DMS 273 treated with DMSO at 0.1 percent for 48 hours (cell line): ENCODE data around the gene GALNT2.

Experiments
- DNase-seq: peaks from one replicate; lab custom pipeline; 2025; lab: John Stamatoyannopoulos, UW

The GALNT2 gene

DNA sequence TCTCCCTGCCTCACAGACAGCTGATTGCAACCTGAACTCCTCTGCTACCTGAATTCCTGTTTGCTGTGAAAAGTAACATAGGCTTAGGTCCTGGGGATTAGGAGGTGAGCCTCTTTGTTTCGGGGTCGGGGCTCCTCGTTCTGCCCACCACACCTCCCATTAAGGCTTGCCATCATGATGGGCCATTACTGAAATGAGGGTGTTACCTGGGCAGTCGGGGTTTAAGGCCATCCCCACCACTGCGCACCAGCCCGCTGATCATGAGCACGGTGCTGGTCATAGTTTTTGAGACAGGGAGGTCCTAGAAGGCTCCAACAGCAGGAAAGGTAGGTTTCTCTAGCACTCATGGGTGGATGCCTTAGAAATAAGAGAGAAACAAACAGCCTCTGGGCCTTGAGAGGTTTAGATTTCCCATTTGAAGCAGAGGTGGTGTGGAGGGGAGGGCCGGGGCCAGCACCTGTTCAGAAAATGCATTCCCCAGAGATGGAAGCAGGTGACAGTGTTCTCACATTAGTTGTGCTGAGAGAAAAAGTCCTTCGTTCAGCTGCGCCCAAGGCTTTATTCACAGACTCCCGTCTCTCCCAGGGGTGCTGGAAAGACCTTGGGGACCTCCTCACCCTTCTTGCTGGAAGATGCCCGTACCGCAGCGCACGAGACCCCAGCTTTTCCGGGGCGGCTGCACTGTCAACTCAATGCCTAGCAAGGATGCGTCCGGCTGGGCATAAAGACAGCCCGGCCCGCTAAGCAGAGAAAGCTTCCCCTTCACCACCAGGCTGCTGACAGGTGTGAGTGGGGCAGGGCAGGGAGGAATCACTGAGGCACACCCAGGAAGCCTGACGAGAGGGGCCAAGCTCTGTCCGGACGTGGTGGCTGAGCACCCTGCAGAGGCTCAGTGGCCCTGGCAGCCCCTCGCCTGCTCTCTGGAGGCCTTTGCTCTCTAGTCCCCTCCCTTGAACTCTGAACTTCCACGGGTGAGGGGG, 233.6 kb downstream of the GALNT2 start:
- no peak for DNase-seq

DNA sequence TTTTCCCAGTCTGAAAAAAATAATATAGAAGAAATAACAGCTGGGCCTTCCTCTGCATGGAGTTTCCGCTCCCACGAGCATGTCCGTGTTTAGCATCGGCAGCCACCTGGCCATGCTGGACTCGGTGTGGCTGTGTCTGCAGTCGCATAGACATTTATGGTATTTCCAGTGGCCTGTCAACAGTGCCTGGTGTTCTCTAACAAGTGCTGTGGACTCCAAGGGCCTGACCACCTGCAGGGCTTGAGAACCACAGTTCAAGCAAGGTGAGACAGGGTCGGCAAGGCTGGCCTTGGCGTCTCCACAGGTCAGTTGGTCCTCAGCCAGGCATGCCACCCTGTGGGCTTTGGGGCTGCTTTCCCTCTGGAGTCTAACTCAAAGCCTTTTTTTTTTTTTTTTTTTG, 234.3 kb downstream of the GALNT2 start:
- DNase-seq = no peak

DNA sequence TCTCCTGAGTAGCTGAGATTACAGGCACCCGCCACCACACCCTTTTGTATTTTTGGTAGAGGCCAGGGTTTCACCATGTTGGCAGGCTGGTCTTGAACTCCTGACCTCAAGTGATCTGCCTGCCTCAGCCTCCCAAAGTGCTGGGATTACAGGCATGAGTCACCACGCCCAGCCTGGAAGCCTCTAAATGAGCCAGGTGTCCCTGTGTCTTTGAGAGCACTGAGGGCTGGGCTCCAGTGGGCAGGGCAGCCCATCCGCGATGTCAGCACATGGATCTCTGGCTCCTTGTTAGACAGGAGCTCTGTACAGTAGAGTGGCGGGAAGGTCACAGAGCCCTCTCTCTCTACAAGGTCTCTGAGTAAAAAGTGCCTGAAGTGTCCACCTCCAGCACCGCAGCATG, 234.8 kb downstream of the GALNT2 start:
- DNase-seq = no peak

DNA sequence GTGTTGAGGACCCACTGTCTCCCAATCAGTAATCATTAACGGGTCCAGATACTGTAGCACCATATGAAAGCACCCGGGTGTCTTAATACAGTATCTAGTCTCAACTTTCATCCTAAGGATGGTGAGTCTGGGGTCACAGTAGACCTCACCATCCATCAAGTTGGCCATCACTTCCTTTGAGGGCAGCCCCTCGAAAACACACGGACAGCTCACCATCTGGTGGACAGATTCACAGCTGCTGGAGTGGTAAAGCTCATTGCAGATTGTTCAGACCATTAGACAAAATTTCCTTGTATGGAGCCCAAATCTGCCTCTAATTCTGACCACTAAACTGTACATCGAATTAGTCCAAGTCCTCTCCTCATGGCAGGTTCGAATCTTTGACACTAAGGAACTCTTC, 236.0 kb downstream of the GALNT2 start:
- no peak for DNase-seq

DNA sequence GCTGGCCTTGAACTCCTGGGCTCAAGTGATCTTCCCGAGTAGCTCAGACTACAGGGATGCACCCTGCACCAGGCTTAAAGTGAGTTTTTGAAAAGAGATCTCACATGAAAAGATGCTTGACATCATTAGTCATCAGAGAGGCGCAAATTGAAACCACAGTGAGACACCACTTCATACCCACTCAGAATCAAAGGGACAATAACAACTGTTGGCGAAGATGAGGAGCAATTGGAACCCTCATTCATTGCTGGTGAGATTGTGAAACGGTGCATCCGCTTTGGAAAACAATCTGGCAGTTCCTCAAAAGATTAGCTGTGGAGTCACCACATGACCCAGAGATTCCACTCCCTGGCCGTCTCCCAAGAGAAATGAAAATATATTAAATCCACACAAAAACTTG, 236.8 kb downstream of the GALNT2 start:
- DNase-seq = no peak

DNA sequence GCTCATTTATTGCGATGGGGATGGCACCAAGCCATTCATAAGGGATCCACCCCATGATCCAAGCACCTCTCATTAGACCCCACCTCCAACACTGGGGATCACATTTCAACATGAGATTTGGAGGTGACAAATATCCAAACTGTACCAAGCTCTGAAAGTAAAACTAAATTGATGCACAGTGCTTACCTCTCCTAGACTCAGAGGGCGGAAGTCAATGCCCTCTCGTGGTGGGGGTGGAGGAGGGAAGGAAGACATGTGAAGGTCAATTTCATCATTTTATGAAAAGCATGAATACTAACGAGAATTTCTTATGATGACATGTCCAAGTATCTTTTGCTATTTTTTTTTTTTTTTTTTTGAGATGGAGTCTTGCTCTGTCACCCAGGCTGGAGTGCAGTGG, 239.1 kb downstream of the GALNT2 start:
- DNase-seq = no peak

DNA sequence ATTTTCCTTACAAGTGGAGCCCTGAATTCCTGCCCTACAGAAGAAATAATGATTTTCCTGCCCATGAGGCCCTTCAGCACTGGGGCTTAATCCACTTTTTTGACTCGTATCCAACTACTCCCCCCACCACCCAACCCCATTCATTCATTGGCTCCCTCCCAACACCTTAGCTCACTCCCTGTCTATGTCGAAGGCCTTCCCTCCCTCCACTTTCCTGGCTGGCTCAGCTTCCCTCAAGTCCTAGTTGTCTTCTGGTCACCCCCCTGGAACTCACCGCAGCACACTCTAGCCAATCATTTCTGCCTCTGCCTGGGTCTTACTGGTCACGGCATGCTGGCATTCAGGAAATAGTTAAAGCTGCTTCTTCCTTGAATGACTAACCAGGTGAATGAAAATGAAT, 240.2 kb downstream of the GALNT2 start:
- DNase-seq = no peak

DNA sequence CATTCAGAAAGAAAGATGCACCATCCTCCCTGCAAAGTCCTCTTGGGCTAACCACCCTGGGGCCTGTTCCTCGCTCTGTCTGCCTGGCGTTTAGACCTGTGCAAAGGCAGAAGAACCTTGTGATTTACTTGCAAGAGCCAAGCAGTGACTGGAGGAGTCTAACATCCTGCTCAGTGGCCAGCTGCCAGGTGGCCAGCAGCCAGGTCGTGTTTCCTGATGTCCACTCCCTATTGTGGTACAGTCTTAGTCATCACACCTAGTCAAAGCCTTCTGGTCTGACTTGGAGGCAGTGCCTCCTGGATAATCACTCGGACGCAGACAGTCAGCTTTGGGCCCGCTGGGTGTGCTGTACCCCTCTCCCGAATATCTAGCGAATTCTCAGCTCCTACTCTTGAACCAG, 241.0 kb downstream of the GALNT2 start:
- no peak for DNase-seq

DNA sequence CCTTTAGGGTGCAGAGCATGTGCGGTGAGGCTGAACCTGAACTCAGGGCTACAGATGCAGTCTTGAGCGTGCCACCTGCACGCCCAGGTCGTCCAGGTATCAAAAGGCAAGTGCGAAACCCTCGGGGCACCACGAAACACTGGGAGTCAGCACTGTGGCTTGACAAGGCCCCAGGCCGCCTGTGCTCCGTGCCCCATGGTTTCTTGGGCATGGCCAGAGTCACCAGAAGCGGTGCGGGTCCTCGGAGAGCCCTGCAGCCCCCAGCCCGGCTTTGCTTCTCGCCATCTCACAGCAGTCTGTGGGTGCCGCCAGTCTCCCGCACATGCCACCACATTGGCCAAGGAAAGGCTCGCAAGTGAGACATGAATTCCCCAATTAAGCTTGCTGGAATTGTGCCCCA, 241.8 kb downstream of the GALNT2 start:
- DNase-seq = no peak

DNA sequence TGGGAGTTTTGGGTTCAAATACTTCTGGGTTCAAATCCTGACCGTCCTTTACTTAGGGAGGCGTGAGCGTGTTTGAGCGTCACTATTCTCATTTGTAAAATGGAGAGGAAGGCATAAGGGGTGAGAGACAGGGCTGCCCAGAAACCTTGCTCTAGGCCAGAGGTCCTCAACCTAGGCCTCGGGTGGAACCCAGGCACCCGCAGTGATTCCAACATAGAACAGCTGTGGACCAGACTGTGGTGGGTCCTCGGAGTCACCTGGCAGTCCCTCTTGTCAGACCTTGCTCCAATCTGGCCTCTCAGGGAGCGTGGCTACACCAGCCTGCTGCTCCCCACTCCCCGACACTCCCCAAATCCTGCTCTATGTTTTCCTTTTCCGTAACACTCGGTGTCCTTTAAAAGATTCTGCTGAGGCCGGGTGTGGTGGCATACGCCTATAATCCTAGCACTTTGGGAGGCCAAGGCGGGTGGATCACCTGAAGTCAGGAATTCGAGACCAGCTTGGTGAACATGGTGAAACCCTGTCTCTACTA, 242.7 kb downstream of the GALNT2 start:
- no peak for DNase-seq

DNA sequence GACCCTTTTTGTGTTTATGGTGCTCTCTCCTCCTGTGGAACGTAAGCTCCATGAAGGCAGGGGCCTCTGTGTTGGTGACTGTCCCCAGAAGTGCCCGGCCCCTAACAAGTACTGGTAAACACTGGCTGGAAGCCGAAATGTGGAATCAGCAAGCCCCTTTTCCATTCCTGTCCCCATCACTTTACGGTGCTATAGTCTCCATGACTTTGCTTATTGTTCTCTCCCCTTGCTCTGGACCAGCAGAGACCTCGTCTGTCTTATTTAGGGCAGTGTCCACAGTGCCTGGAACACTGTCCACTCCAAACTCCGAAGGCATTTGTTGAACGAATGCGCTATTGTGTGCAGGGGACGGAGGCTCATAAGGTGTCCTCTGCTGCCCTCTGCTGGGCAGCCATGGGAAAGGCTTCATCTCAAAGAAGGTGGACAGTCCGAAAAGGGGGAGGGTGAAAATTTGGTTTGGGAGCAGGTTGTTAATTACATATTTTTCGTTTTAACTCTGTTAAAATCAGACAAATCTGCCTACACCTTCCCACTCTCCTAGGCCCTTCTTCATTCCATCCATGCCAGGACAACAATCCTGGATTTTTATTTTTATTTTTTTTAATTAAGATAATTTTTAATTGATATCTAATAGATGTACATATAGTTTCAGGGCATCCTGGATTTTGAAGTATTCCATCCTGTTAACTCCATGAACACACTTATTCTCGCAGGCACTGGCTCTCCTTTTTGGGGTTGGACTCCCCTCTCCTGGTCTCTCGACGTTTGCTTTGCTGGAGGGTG, 243.5 kb downstream of the GALNT2 start:
- DNase-seq = peak; percentile 20

DNA sequence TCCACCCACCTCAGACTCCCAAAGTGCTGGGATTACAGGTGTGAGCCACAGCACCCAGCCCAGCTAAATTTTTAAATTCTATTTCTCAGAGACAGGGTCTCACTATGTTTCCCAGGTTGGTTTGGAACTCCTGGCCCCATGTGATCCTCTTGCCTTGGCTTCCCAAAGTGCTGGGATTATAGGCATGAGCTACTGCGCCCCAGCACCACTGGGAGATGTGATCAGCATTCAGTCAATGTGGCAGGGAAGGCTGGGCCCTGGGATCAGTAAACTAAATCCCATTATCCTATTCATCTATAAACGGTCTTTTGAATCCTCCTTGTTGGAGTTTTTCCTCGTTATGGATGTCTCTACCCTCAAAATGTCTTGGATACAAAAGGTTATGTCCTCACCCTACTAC, 245.6 kb downstream of the GALNT2 start:
- DNase-seq = no peak

DNA sequence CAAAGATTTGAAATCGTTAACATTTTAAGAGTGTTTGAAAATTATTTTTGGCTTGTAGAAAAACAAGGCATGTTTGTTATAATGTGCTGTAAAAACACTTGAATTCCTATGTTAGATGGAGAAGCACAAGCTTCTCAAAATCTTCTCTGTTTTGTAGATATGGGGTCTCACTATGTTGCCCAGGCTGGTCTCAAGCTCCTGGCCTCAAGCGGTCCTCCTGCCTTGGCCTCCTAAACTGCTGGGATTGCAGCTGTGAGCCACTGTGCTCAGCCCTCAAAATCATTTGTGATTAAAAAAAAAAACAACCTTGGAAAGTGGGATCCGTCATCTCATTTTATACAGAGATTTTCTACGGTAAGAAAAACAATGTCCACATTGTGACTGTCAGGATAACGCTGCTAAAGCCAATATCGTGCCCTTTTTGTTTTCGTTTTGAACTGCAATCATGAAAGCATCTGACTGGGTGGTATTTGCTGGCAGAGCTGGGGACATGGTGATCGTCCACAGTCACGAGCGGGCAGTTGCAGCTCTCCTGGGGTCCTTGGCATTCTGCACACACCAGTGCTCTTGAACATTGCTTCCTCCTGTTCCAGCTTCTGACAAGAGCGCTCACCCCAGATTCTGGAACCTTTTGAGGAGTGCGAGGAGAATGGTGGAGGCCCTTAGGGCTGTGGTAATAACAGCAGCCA, 246.6 kb downstream of the GALNT2 start:
- DNase-seq = no peak

DNA sequence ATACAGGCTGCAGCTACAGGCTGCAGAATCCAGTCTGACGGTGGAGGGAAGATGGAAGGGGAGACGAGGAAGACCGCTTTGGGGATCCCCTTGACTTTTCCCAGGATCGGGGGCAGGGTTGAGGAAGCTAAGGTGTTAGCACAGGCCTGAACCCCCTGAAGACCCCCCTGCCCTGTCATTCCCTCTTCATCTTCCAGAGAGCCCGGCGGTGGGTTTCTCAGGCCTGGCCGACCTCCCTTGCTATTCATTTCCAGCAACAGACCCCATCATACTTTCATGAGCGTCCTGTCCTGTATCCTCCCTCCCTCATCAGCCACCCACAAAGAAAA, 247.1 kb downstream of the GALNT2 start:
- no peak for DNase-seq

DNA sequence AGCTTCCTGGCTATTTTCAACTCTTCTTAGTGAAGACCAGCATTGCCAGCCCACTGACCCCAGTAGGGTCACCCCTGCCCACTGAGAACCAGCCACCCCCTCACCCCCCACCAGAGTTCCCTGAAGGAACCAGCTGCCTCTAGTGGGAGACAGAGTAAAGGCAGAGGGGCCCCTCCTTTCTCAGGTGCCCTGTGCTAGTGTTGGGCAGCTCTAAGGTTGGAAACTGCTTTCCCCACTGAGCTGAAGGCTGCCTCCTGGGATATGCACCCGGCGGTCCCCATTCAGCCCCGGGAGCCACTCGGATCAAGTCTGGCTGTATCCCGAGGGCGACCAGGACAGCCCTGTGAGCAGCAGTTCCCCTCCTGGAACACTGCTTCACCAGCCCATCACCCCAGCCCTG, 248.1 kb downstream of the GALNT2 start:
- DNase-seq = no peak

DNA sequence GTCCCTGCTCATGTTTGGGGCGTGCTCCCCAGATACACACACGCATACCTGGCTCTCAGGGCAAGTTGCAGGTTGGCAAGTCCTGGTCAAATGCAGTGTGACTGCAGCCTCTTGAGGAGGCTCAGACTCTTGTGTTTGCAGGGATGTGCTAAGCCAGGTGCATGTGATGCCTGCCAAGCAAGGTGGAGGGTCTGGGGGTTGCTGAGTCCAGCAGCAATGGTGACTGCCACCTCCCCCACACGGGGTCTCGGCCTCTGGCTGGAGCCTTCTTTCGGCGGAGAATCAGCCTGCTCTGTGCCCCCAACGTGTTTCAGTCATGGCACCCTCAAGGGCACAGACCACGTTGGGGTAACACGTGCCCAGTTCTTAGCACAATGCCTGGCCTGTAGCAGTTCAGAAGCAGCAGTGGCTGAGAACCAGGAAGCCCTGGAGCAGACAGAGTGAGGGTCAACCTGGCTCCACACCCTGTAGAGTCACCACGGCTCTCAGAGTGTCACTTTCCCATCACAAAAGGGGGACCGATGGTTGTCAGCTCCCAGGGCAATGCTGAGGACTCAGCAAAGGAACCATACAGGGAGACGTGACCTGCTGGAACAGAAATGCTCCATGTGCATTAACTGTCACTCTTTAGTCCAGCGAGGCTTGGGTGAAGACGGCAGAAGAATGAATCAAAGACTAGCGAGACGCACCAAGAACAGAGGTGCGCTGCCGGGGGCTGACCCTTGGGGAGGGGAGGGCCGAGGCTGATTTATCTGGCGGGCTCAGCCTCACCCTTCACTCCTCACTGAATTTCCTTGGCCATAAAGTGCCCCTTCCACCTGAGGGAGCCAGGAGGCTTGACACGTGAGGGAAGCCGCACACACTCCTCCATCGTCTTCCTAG, 250.1 kb downstream of the GALNT2 start:
- DNase-seq = no peak

DNA sequence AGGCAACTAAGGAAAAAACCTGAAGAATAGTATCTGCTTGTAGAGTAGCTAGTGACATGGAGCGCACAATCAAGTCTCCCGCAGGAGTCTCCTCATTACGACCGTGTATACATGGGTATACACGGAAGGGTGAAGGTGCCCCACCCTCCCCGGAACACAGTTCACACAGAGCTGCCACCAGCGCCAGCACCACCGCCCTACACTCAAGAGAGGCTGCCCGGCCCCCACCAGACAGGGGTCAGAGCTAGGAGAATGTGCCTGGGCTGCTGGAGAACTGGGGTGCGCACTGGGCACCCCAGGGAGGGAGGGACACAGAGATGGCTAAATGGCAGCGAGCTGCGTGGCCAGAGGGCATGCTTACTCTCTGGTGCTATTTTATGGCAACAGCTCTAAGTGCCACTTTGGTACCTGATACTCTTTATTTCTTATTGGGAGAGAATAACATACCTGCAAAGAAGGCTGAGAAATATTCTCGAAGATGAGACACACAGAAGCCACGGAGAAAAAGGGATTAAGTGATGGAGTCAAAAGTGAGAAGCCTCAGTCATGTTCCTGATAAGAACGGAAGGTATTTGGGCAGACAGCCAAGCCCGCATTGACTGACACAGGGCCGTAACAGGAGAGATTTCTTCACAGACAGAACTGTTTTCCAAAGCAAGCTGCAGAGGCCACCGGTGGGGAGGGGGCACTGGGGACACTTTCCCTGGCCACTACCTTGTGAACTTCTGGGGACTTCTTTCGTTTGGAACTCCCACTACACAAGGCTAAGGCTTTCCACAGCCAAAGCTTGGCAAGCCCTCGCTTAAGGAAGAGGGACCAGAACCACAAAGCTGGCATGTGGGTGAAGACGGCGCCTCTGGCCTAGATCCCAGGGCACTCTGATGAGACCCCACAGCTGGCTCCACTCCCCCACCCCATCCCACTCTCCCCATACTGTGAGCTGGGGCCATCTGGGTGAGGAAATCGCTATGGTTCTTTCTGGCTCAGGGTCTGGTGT, 251.1 kb downstream of the GALNT2 start:
- no peak for DNase-seq

DNA sequence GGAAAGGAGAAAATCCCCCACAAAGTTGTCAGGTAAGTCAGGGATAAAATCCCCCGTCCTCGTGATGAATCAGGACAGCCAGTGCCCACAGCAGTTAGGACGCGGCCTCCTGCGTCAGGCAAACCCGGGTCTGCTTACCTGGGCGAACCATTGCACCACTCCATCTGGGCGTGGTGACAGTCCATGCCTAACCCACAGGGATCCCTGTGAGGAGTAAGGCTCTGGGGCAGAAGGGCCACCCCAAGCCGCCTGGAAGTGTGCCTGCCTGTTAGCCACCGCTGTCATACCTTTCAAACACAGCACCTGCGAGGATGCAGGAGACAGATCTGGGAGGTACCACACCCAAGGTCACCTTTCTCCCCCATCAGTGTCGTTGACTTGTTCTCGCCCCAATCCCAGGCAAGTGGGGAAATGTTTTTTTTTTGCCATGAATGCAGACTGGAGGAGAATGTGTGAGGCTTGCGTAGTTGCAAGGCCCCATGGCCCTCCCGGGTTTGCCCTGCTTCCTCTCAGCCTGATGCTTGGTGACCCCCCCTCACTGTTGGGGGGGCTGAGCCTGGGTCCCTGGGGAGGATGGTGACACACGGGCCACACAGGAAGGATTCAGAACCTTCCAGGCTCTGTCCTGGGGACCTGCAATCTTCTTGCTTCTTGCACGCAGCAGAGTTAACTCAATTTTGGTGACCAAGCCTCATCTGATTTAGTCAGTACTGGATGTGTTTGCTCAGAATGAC, 252.1 kb downstream of the GALNT2 start:
- DNase-seq = no peak

DNA sequence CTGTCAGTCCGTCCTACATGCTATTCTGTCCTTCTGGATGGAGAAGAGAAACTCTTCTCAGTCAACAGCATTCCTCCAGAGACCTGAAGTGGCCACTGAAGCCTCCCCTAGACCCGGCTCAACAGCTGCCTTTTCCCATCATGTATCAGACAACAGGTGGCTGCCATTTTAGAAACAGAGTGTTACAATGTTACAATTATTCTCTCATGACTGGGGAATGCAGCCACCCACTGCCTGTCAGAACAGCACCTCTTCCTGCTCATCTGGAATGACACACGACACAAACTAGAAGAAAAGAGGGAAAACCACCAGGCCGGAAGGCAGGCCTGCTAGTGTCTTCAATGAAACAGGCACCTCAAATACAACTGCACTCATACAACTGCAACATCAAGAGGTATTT, 253.8 kb downstream of the GALNT2 start:
- no peak for DNase-seq

DNA sequence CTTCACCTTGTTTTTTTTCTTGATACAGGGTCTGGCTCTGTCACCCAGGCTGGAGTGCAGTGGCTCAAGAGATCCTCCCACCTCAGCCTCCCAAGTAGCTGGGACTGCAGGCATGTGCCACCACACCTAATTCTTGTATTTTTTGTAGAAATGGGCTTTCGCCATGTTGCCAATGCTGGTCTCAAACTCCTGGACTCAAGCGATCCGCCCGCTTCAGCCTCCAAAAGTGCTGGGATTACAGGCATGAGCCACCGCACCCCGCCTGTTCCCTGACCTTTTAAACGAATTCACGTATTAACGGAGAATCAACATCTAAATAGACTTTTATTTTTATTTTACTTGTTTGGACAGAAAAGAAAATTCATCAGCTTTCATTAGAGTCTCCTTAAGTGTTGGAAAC, 254.3 kb downstream of the GALNT2 start:
- DNase-seq = no peak
